Stimulated activated CD8-positive, alpha-beta memory T cell treated with anti-CD3 and anti-CD28 coated beads, Interleukin-2, amount 100 ng/mL, for 1 hour (primary cell): ENCODE data around the gene GXYLT2.
"Not testable (repeated sequence)": the region's sequence is repeated elsewhere in the genome, so short reads cannot be mapped to it uniquely, and the experiment has no call there.

ENCODE experiments used
- DNase-seq, 2 donors: peaks; one replicate each; pipeline ENCODE4 v3.0.0-alpha.2; 2020; ENCODE audit warnings: low read depth in 2 of 2

GXYLT2 gene

DNA sequence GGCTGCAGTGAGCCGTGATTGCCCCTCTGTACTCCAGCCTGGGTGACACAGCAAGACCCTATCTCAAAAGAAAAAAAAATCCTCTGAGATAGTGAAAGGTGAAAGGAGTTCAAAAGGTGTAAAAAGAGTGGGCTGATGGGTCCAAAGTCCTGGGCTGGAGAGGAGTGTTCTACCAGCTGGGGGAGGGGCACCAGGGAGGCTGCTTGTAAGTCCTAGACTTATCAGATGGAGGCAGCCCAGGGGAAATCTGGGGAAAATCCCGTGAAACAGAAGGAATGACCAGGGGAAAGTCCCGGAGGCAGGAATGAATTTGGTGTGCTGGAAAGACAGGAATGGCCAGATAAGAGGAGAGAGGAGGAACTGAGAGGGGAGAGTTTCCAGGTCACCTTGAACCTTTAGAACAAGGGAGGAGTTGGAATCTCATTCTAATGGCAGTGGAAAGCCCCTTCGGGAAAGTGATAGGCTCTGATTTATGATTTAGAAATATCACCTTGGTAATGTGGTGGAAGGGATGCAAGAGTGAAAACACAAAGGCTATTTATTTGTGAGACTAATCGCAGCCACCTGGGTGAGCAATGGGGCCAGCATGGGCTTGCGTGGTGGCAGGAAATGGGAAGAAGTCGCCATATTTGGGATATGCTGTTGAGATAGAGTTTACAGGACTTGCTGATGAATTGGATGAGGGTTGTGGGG is 85.3 kb downstream of the GXYLT2 start:
- no peak for DNase-seq

DNA sequence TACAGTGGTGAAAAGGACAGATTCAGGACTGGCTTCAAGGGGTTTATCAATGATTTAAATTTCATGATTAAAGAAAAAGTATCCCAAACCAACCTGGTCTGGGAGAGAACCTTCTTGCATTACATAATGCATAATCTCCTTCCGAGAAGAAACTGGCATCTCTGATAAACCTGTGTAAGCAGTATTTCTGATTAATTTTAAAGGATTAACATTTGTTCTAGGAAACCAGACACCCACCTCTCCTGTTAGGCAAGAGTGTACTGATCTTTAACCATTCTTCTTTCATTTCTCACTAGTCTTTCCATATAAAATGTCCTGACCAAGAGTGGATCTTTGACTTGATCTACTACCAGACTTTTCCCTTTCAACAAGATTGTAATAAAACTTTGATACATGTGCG is 85.9 kb downstream of the GXYLT2 start:
- no peak for DNase-seq

DNA sequence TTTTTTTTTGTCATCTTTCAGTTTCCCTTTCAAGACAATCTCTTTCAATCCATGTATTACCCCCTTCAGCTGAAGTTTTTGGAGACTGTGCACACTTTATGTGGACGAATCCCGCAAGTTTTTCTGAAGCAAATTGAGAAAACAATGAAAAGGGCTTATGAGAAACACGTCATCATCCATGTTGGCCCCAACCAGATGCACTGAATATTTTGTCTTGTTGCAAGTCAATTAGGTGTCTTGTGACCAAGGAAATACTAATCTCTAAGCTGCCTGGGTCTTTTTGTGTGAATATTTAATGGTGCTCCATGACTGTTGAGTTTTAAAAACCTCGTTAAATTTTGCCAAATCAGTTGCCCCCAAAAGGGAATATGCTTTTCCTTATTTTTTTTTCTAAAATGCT is 87.1 kb downstream of the GXYLT2 start:
- no peak for DNase-seq

DNA sequence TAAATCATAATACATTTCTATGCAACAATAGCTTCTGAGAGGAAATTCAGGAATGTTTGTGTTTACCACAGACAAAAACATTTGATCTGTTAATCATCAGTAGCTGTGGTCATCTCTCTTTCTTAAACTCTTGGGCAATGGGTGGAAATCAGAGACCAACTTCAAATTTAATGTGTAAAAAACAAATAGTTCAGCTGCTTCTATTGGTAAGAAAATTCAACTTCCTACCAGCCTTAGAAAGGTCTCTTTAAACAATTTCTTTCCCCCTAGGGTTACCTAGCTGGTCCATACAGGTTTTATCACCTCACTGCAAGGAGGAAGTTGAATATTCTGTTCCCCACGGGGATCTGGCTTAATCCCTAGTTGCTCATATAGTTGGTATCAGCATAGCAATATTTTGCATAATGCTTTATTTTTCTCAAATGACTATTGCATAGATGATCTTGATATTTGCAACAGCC is 88.5 kb downstream of the GXYLT2 start:
- DNase-seq: no peak

DNA sequence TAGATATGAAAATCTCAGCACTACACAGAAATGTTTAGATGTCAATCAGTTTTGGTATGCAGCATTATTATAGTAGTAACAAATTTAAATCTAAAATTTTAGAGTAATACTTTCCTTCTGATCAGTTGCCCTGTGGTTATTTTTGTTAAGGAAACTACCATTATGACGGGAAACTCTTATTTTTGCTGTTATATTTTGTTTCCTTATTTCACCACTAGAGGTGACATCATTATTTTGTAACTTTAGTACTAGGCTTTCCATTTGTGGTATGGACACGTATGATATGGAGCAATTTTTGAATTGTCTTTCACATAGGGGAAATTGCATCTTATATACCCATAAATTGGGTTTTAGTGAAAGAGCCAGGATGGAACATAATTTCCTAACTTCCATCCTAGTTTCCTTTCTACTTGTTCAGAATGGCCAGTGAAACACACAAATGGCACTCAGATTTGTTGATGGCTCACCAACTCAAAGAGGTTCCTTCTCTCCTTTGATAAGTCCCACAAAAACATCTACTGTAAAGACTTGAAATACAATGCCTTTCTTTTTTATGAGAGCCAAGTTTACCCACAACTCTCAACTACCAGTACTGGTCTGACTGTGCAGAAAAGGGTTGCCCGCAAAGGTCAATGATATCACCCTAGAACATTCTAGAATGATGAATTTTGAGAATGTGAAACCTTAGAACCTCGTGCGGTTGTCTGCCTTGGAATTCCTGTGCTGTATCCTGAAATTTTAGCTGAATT is 89.4 kb downstream of the GXYLT2 start:
- no peak for DNase-seq

DNA sequence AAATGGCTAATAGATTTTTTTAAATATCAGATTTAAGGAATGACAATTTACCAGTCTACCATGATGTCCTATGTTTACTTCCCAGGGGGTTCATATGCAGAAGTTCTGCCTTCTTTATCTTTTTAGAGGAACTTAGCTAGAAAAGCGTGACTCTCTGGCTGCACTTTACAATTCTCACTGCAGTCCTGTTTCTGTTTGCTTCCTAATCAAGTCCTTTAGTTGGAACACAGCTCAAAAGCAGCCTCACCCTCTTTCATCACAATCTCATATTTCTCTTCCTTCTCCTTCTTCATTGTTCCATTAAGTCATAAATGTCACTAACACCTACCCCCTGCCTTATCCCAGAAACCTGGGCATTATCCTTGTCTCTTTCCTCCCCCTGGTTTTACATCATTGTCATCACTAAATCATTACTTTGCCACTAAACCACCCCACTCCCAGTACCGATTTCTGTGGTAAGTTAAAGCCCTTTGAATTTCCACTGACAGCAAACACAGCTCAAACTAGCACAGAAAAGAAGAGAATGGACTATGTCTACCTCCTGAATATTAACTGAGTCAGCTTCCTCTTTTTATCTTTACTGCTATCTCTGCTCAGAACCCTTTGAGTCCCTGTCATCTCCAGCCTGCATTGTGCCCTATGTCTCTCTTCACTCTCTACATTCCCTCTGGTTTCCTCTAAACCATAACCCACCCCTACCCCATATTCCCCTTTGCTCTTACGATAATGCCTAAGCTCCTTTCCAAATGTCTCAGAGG is 94.9 kb downstream of the GXYLT2 start:
- no peak for DNase-seq

DNA sequence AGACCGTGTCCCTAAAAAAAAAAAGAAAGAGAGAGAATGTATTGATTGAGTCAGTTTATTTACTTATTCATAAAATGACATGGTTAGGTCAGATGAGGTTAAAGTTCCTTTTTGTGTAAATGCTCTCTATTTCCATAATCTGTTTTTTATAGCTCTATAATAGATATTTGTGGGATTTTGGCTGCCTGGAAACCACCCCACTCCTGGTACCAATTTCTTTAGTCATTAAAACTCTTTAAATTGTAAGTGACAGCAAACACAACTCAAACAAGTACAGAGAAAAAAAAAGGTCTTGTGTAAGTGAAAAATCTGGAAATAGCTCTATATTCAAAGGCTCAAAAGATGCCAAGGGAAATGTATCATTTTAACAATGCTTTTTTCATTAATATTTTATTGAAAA is 97.7 kb downstream of the GXYLT2 start:
- no peak for DNase-seq

DNA sequence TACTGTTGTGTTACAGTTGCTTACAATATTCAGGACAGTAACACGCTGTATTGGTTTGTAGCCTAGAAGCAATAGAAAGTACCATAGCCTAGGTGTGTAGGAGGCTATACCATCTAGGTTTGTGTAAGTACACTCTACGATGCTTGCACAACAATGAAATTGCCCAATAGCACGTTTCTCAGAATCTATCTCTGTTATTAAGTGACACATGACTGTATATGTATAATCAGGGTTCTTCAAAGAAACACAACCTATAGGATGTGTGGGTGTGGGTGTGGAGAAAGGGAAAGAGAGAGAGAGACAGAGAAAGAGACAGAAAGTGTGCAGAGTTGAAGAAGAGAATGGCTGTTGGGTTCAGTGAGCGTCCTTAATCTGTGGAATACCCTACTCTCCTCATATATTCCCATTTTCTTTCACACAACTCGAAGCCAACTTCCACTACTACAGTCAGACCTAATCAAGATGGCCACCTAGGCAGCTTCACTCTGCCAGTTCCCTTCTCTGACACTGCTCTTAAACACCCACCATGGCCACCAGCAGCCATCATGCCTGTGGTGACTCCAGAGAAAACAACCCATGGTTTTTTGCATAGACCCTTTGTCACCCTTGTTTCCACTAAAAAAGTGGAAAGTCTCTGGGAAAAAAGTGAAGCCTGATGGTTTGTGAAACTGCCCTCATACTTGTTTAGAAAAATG is 103.0 kb downstream of the GXYLT2 start:
- DNase-seq: no peak

DNA sequence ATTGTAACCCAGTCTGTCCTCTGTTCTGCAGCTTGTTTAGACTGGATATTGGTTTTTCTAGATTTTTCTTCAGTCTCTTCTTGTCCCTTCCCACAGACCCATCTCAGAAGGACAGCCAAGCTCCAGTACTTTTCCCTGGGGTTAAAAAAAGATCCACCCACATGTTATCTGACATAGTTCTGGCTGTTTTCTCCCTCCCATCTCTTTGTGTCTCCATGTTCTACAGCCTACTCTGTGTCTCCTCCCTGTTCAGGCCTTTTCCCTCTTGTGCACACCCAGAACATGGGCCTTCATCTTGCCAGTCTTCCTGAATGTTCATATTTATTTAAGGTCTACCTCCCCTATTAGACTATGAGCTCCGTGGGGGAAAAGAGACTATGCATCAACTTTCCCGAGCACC is 103.7 kb downstream of the GXYLT2 start:
- no peak for DNase-seq

DNA sequence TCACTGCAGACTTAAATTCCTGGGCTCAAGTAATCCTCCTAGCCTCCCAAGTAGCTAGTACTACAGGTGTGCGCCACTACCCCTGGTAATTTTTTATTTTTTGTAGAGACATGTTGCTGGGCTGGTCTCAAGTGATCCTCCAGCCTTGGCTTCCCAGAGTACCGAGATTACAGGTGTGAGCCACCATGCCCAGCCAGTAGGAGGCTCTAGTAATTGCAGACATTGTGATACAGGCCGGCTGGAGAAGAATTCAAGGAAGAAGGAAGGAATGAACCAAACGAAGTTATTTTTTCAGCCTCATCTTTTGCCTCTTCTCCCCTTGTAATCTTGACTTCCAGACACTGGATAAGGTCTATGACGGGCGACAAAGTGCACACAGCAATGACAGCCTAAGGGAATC is 105.5 kb downstream of the GXYLT2 start:
- DNase-seq: no peak

DNA sequence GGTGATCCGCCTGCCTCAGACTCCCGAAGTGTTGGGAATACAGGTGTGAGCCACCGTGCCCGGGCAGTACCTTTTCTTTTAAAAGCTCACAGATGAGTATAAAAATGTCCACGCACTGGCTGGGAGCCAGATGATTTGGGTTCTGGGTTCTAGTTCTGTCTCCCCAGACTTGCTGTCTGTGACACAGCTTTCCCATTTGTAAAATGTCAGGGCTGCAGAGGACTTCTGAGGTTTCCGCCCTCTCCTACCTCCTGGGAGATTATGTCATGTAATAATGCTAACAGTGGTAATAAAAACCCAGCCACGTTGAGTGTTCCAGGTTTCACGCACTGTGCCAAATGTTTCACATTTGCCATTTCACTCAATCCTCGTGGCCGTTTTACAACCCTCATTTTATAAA is 107.5 kb downstream of the GXYLT2 start:
- no peak for DNase-seq

DNA sequence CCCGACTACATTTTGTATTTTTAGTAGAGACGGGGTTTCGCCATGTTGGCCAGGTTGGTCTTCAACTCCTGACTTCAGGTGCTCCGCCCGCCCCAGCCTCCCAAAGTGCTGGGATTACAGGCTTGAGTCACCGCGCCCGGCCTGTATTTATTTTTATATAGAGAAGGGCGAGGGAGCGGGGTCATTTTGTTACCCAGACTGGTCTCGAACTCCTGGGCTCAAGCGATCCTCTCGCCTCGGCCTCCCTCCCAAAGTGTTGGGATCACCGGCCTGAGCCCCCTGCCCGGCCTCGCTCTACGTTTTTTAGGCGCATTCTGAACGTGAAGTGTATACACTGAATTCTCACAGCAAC is 108.3 kb downstream of the GXYLT2 start:
- no peak for DNase-seq

DNA sequence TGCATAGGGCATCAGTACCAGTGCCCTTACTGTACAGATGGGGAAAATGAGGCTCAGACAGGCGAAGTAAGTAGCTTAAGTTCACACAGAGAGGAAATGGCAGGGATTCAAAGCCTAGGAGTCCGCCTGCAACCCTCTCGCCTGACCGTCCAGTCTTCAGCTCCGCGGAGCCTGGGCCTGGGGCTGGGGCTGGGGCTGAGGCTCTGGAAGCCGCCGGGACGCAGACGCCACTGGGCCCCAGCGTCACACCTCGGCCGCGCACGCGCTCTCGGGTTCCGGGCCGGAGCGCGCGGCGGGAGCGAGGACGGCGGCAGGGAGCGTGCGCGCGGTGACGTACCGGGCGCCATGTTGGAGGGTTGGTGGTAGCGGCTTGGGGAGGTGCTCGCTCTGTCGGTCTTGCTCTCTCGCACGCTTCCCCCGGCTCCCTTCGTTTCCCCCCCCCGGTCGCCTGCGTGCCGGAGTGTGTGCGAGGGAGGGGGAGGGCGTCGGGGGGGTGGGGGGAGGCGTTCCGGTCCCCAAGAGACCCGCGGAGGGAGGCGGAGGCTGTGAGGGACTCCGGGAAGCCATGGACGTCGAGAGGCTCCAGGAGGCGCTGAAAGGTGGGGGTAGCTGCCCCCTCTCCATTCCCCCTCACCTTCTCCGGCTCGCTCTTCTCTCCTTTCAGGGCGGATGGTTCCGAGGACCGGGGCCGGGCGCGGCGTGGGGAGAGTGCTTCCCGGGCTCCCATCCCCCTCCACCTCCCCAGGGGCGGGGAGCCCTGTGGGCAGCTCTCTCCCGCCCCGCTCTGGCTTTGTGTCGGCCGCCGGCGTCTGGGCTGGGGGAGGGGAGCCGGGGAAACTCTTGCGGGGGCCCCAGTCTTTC is 108.9 kb downstream of the GXYLT2 start, which contains the start of gene PPP4R2:
PPP4R2 (plus strand) TSS at position 339 of the 861 bp plus-strand sequence; CDS start at position 566, 227 bp downstream.
- DNase-seq: peak; percentile 76 to 83

DNA sequence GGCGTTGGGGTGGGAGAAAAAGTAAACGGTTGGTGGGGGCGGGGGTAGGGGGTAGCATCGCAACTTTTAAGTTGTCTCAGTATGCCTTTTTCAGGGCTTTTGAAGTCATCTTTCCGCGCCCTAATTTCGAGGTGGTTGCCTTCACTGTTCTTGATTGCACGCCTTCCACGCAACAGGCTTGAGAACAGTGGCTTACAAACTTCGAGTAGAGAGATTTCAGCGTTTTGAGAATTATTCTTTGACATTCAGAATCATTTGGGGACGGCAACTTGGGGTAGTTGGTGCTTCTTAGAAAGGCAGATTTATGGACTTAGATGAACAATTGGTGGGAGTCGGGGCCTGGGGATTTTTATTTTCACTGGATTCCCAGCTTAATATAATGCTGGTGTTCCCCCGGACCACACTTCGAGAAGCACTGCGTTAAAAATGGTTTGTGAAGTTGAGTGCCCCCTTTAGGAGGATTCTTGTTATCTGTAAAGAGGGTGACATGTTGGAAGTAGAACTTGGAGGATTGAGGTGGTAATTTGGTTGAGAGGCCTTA is 109.6 kb downstream of the GXYLT2 start:
- peak in 1 of 2 donors; percentile 9 for DNase-seq

DNA sequence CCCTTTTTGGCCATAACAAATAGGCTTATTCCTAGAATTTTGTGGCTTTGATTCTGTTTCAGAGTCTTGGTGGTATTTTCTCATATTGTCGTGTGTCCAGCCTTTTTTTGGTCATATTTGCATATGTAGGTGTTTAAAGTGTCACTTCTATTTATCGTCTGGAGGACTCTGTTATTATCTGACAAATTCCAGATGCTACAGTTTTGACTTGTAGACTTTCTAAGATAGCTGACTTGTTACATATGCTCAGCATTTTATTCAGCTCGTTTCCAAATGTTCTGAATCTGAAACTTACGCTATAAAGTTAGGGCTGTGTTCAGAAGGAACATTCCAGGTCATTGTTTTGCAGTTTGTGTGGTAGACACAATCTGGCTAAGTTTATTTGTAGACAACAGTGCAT is 110.6 kb downstream of the GXYLT2 start:
- DNase-seq: no peak

DNA sequence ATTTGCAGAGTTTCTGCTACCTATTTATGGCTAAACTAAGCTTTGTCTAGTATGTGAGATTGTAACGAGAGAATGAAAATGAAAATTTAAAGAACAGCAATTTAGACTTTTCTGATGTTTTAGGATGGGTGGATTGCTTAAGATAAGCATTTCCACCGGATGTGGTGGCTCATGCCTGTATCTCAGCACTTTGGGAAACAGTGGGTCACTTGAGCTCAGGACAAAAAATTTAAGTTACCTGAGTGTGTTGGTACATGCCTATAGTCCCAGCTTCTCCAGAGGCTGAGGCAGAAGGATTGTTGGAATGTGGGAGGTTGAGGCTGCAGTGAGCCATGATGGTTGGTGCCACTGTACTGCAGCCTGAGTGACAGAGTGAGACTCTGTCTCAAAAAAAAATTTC is 112.1 kb downstream of the GXYLT2 start:
- DNase-seq: no peak

DNA sequence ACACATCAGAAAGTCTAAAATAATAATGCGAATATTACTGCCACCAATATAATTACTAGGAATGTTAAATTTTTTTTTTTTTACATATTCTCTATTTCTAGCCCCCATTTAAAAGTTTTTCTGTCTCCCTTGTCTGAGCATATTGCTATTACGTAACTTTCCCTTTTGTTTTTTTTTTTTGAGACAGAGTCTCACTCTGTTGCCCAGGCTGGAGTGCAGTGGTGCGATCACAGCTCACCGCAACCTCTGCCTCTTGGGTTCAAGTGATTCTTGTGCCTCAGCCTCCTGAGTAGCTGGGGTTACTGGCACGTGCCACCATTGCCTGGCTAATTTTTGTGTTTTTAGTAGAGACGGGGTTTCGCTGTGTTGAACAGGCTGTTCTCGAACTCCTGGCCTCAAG is 115.2 kb downstream of the GXYLT2 start:
- not testable (repeated sequence) for DNase-seq

DNA sequence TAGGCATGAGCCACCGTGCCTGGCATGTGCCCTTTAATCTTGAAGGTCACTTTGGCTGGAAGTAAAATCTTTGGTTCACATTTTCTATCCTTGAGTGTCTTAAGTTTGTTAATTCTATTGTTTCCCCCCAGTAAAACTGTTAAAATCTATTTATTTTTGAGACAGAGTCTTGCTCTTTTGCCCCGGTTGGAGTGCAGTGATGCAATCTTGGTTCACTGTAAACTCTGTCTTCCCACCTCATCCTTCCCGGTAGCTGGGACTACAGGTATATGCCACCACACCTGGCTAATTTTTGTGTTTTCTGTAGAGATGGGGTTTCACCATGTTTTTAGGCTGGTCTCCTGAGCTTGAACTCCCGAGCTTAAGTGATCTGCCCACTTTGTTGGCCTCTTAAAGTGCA is 116.5 kb downstream of the GXYLT2 start:
- DNase-seq: no peak

DNA sequence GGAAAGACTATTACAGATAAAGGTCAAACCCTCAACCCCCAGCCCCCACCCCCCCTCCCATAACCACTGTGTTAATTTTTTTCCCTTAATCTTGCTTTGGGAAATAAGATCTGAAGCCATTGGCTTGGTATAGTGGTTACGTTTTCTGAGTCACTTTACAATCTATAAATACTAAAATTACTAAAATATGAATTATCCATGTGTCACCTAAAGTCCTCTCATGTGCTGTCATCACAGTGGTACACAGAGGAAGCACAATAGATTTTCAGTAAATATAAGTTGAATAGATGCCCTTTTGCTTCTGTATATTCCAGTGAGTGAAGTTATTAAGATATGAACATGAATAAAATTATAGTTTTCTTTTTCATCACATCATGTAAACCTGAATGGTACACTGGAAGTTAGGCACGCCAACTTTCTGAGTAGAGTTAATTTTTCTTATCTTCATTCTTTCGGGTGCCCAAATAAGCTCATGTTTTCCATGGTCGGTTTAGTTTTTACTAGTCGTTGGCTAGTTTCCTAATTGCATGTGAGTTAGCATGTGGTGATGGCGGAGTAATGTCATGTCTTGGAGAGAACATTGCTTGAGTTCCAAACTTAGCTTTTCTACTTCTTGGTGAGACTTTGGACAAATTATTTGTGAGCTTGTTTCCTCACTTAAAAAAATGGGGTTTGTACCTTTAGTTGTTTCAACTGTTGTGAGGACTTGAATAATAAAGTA is 120.3 kb downstream of the GXYLT2 start:
- DNase-seq: no peak

DNA sequence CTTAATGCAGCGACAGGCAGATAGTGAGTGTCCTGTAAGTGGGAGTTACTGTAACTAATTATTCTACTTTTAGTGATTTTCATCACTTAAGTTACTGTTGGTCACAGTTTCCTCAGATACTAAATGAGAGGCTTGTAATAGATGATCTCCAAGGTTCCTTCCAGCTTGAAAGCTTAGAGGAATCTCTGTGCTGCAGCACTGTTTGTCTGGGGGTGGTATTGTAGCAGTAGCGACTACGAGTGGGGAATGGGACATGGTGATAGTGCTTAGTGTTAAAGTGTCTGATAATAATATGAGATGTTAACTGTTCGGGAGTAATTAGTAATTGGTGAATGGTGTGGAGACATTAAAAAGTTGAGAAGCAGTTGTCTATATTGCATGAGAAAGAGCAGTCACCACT is 121.2 kb downstream of the GXYLT2 start:
- no peak for DNase-seq
